Right lobe of liver (tissue), 6 donors: ENCODE data around the gene RRP15. TPM values are rescaled to one million over a fixed set of nuclear protein-coding genes. Genes with fewer than 3 reads are reported as not detected.
A peak's percentile ranks its signal among the peaks of the same experiment; 100 is the strongest.

Source experiments
- ATAC-seq, 4 donors: fragments of 200-7000 bp; cut with Tn5 transposase; one replicate each; pipeline ENCODE4 v1.9.1; 2020; ENCODE audit warnings: mild to moderate bottlenecking in 4 of 4, moderate library complexity in 4 of 4
- DNase-seq, 3 donors: peaks; one replicate each; pipeline ENCODE4 v3.0.0-alpha.2; 2020
- H3K27ac ChIP-seq, 3 donors: fragments of 200-600 bp; one replicate each; pipeline ENCODE4 v1.8.0; 2022
- H3K27me3 ChIP-seq, 2 donors: fragments of 200-600 bp; one replicate each; pipeline ENCODE4 v1.8.0; 2022
- H3K36me3 ChIP-seq, 4 donors: fragments of 200-600 bp; sonication (generic) in 1 of 4; one replicate each; pipeline versions ENCODE4 v1.5.1 to v1.8.0; 2017 to 2022; ENCODE audit warnings: control low read depth in 1 of 4
- H3K4me1 ChIP-seq, 4 donors: fragments of 200-600 bp; sonication (generic) in 1 of 4; one replicate each; pipeline versions ENCODE4 v1.5.1 to v1.8.0; 2017 to 2022; ENCODE audit warnings: control low read depth in 1 of 4
- H3K4me3 ChIP-seq, 3 donors: fragments of 200-600 bp; one replicate each; pipeline ENCODE4 v1.8.0; 2022
- H3K9me3 ChIP-seq, 4 donors: fragments of 200-600 bp; sonication (generic) in 1 of 4; one replicate each; pipeline versions ENCODE4 v1.5.1 to v1.8.0; 2017 to 2022; ENCODE audit warnings: control low read depth in 1 of 4
- POLR2A ChIP-seq: fragments of 450-650 bp; IDR thresholded peaks from one replicate; pipeline ENCODE4 v1.6.1; 2017; ENCODE audit warnings: antibody characterized with exemption, mild to moderate bottlenecking
- WGBS: methylation state at CpG from one replicate; pipeline ENCODE4 v1.1.6; 2018; ENCODE audit warnings: low coverage, low lambda C conversion rate; ENCODE audit not compliant: insufficient coverage; ENCODE audit errors: missing lambda C conversion rate; 5-methylcytosine and 5-hydroxymethylcytosine counted together
- intact Hi-C, 2 donors: fragments of 100-400 bp; cut with DNase I; formaldehyde crosslinking; loops; one replicate each; pipeline versions ENCODE4 v1.11.2 to v1.14.1; 2022
- total RNA-seq, 6 experiments: library from RNA; depleted of rRNA in 2 of 6; stranded (reverse); fragments of >200 nt in 2 of 6; fragmentation: NEBNext Ultra II Directional in 3 of 6; extraction: Animal tissue kit (Norgen Biotek cat#: 25700) in 3 of 6; gene quantifications; one replicate each; pipeline versions ENCODE4 v1.1.0 to v1.2.4, GENCODE V29; 2016 to 2023
- TF ChIP-seq, protein P1 (sequence below), 4 donors: fragments of 200-600 bp in 3 of 4; fragments of 450-650 bp in 1 of 4; IDR thresholded peaks; one replicate each; pipeline versions ENCODE4 v1.5.1 to v1.8.0; 2016 to 2022; ENCODE audit warnings: antibody characterized with exemption in 4 of 4, mild to moderate bottlenecking in 2 of 4
- donor health status: DM: no; HTN: yes; CAD: no.
- donor health status: DM: no; HTN: no; CAD: no.
- donor health status: DM: no; HTN: no; CAD: no.
- donor health status: DM: no; HTN: yes; CAD: no.
- donor health status: DM: no; HTN: yes; CAD: no.

The RRP15 gene
- total RNA-seq, 6 experiments from 2014 or later: 2.6 to 10.0 (median 5.4) TPM

DNA sequence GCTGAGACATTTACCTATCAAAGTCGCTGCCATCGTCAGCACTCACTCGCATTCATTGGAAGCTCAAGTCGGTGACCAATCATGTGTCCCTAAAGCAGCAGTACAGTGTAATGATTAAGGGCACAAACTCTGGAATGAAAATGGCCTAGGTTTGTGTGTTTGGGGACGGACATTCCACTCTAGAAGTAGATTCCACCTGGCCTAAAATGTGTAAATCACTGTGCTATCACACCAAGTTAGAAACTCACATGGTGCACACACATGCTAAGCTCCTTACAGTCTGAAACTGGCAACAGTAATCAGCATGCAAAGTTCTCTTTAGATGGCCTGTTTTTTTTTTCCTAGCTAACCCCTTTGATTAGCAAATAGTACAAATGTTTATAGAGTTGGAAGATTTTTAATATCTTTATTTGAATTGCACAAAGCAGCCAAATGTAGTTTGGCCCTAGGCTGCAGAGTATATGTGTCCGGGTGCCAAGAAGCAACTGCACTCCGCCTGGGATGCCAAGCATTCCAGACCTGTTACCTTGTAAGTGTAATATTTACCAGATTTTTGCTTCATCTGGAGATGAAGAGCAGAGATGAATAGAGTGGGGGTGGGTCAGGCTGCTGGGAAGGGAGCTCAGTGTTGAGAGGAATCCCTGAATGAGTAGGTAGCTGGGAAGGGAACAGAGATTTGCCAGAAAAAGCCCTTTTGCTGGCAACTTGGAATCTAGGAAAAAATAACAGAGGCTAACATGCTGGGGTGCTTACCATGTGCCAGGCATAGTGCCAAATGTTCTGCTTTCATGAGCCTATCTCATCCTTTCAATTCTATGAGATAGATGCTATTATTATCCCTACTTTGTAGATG is 95.3 kb downstream of the RRP15 start:
- ATAC-seq (peak; percentile 72 to 88 (median 82)), DNase-seq (peak in 2 of 3 donors; percentile 51 to 70)
- Histone ChIP-seq H3K9me3 (no peaks in the 10 kb centered on the region), H3K27me3 (no peaks in the 10 kb centered on the region), H3K27ac (no peak overlapping the region), H3K4me3 (no peak overlapping the region), H3K36me3 (no peaks in the 10 kb centered on the region), H3K4me1 (peaks cover 0 to 13% (median 0%) of the 10 kb centered on the region in 4 donors)
- TF ChIP-seq POLR2A: no peak
- TF ChIP-seq, protein P1, sequence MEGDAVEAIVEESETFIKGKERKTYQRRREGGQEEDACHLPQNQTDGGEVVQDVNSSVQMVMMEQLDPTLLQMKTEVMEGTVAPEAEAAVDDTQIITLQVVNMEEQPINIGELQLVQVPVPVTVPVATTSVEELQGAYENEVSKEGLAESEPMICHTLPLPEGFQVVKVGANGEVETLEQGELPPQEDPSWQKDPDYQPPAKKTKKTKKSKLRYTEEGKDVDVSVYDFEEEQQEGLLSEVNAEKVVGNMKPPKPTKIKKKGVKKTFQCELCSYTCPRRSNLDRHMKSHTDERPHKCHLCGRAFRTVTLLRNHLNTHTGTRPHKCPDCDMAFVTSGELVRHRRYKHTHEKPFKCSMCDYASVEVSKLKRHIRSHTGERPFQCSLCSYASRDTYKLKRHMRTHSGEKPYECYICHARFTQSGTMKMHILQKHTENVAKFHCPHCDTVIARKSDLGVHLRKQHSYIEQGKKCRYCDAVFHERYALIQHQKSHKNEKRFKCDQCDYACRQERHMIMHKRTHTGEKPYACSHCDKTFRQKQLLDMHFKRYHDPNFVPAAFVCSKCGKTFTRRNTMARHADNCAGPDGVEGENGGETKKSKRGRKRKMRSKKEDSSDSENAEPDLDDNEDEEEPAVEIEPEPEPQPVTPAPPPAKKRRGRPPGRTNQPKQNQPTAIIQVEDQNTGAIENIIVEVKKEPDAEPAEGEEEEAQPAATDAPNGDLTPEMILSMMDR (IDR thresholded peaks at IDR 0.05): no peak
- intact Hi-C loops: no loop called here
- whole genome bisulfite sequencing: 48% methylated on average over 7 of the region's 7 CpGs

DNA sequence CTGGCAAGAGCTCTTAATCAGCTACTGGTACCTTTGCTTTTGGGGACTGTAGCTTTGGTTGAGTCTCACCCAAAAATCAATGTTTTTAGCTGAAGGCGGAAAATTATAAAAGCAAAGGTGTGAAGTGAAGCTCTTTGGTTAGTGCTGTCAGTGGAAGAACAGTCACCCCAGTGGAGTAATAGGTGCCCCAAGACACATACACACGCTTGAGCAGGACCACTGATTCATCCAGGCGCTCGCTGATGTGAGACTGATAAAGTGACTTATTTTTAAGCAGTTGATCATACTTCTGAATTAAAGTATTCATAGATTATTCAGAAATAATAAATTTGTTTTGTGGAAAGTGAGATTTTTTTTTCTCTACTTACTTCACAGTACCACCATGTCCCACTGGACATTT is 97.2 kb downstream of the RRP15 start:
- WGBS: 87% methylated on average over 4 of the region's 4 CpGs
- no peaks in the 10 kb centered on the region for H3K27me3 ChIP-seq
- no peak overlapping the region for H3K4me3 ChIP-seq
- ATAC-seq (no peak), DNase-seq (no peak)
- peaks cover 0 to 8% (median 0%) of the 10 kb centered on the region in 4 donors for H3K4me1 ChIP-seq
- no peaks in the 10 kb centered on the region for H3K36me3 ChIP-seq
- no peak overlapping the region for H3K27ac ChIP-seq
- intact Hi-C loops: no loop called here
- H3K9me3 ChIP-seq: no peaks in the 10 kb centered on the region
- TF ChIP-seq, protein P1 (IDR thresholded peaks at IDR 0.05): no peak
- no peak for TF ChIP-seq POLR2A

- Histone ChIP-seq H3K27ac (no peak overlapping the region), H3K4me1 (peaks cover 0 to 8% (median 0%) of the 10 kb centered on the region in 4 donors), H3K9me3 (no peaks in the 10 kb centered on the region), H3K36me3 (no peaks in the 10 kb centered on the region), H3K4me3 (no peak overlapping the region), H3K27me3 (no peaks in the 10 kb centered on the region)
- no peak for DNase-seq
- 50% methylated on average over 2 of the region's 2 CpGs for WGBS
- no peak for ATAC-seq
- no peak for TF ChIP-seq POLR2A
- TF ChIP-seq, protein P1 (IDR thresholded peaks at IDR 0.05): no peak
- intact Hi-C loops: no loop called here
These were observed 98.0 kb downstream of the RRP15 start for GRCh38 chr1:218383051-218383450.

GRCh38 chr1:218383681-218384080 is 98.6 kb downstream of the RRP15 start:
- ATAC-seq (no peak), DNase-seq (no peak)
- Histone ChIP-seq H3K4me1 (peaks cover 0 to 8% (median 0%) of the 10 kb centered on the region in 4 donors), H3K4me3 (no peak overlapping the region), H3K27ac (no peak overlapping the region), H3K36me3 (no peaks in the 10 kb centered on the region), H3K27me3 (no peaks in the 10 kb centered on the region), H3K9me3 (no peaks in the 10 kb centered on the region)
- intact Hi-C loops: no loop called here
- WGBS: 59% methylated on average over 8 of the region's 8 CpGs
- TF ChIP-seq, protein P1 (IDR thresholded peaks at IDR 0.05): no peak
- TF ChIP-seq POLR2A: no peak
